IMR-90 (cell line): ENCODE results near the gene LCK. TPM values are rescaled to one million over a fixed set of nuclear protein-coding genes. Genes with fewer than 3 reads are reported as not detected.

ENCODE experiments used
- ATAC-seq: fragments of 200-7000 bp; cut with Tn5 transposase; 2 replicates; pipeline ENCODE4 v1.9.1; 2020; ENCODE audit warnings: low read depth, mild to moderate bottlenecking, moderate library complexity
- BruUV-seq: library from RNA; stranded (reverse); fragments of 400-500 nt; replicated peaks from 2 replicates; lab custom pipeline; 2021; lab: Mats Ljungman, UMichigan
- CTCF ChIA-PET: fragments of 300-600 bp; formaldehyde crosslinking; extraction: SDS; loops from one replicate; lab custom pipeline; 2021; ENCODE audit warnings: antibody characterized with exemption; lab: Yijun Ruan, JAX
- POLR2A ChIA-PET: fragments of 300-600 bp; sonication (Branson Sonifier 250); formaldehyde crosslinking; loops from one replicate; lab custom pipeline; 2022; ENCODE audit warnings: antibody characterized with exemption; ENCODE audit not compliant: unreplicated experiment; lab: Charles Lee
- DNase-seq: peaks from one replicate; pipeline ENCODE4 v3.0.0; 2013
- H2AFZ ChIP-seq: replicated peaks from 2 replicates; pipeline ENCODE3; 2013; ENCODE audit warnings: low read length, mild to moderate bottlenecking; ENCODE audit not compliant: poor library complexity
- H2AK5ac ChIP-seq: 2 replicates; pipeline ENCODE4 v1.6.1; 2013; ENCODE audit warnings: low read depth, low read length, inconsistent platforms
- H2AK9ac ChIP-seq: replicated peaks from 2 replicates; pipeline ENCODE3; 2013; ENCODE audit warnings: mild to moderate bottlenecking, low read depth, low read length, moderate library complexity; ENCODE audit not compliant: poor library complexity
- H2BK120ac ChIP-seq: 2 replicates; pipeline ENCODE4 v1.6.1; 2013; ENCODE audit warnings: low read depth, low read length, inconsistent platforms
- H2BK15ac ChIP-seq: 3 replicates; pipeline ENCODE4 v1.6.1; 2013; ENCODE audit warnings: low read depth, low read length, inconsistent platforms
- H2BK20ac ChIP-seq: 2 replicates; pipeline ENCODE4 v1.6.1; 2013; ENCODE audit warnings: low read depth, mild to moderate bottlenecking, inconsistent platforms, low read length, moderate library complexity
- H2BK5ac ChIP-seq: 2 replicates; pipeline ENCODE4 v1.6.1; 2013; ENCODE audit warnings: mild to moderate bottlenecking, low read depth, low read length, inconsistent platforms; ENCODE audit not compliant: poor library complexity, severe bottlenecking
- H3K14ac ChIP-seq: replicated peaks from 2 replicates; pipeline ENCODE4 v1.6.1; 2013; ENCODE audit warnings: low read depth, low read length, inconsistent platforms
- H3K18ac ChIP-seq: 2 replicates; pipeline ENCODE4 v1.6.1; 2013; ENCODE audit warnings: low read depth, low read length, control low read depth
- H3K23ac ChIP-seq: 2 replicates; pipeline ENCODE4 v1.6.1; 2013; ENCODE audit warnings: low read depth, low read length, inconsistent platforms
- H3K27ac ChIP-seq: 2 replicates; pipeline ENCODE4 v1.5.1; 2013; ENCODE audit warnings: mild to moderate bottlenecking, control low read depth, low read length; ENCODE audit not compliant: insufficient read depth
- H3K27me3 ChIP-seq: 2 replicates; pipeline ENCODE4 v1.6.1; 2013; ENCODE audit warnings: low read length; ENCODE audit not compliant: control insufficient read depth, insufficient read depth
- H3K36me3 ChIP-seq: 2 replicates; pipeline ENCODE4 v1.6.1; 2013; ENCODE audit warnings: low read length, mixed read lengths; ENCODE audit not compliant: control insufficient read depth, insufficient read depth
- H3K4ac ChIP-seq: 2 replicates; pipeline ENCODE4 v1.6.1; 2013; ENCODE audit warnings: low read depth, low read length, inconsistent platforms
- H3K4me1 ChIP-seq: 2 replicates; pipeline ENCODE4 v1.6.1; 2013; ENCODE audit warnings: low read length, mixed read lengths; ENCODE audit not compliant: control insufficient read depth, insufficient read depth
- H3K4me2 ChIP-seq: 2 replicates; pipeline ENCODE4 v1.6.1; 2013; ENCODE audit warnings: low read depth, mild to moderate bottlenecking, control low read depth, low read length, moderate library complexity
- H3K4me3 ChIP-seq: 2 replicates; pipeline ENCODE4 v1.5.1; 2013; ENCODE audit warnings: low read depth, mild to moderate bottlenecking, control low read depth, low read length, moderate library complexity; ENCODE audit not compliant: insufficient read depth
- H3K56ac ChIP-seq: 2 replicates; pipeline ENCODE4 v1.6.1; 2013; ENCODE audit warnings: low read length, inconsistent platforms; ENCODE audit not compliant: insufficient read depth; ENCODE audit errors: extremely low read depth
- H3K79me1 ChIP-seq, 2 experiments: 2 replicates each; pipeline ENCODE4 v1.6.1; 2013; ENCODE audit warnings: low read length in 2 of 2, inconsistent platforms in 1 of 2, low read depth in 1 of 2
- H3K9ac ChIP-seq: 2 replicates; pipeline ENCODE4 v1.6.1; 2013; ENCODE audit warnings: low read depth, low read length, control low read depth
- H3K9me1 ChIP-seq: 2 replicates; pipeline ENCODE4 v1.6.1; 2013; ENCODE audit warnings: low read length, inconsistent platforms; ENCODE audit not compliant: insufficient read depth
- H3K9me3 ChIP-seq: 2 replicates; pipeline ENCODE4 v1.6.1; 2013; ENCODE audit warnings: low read length; ENCODE audit not compliant: control insufficient read depth, insufficient read depth
- H4K20me1 ChIP-seq: 2 replicates; pipeline ENCODE4 v1.6.1; 2013; ENCODE audit warnings: low read length, inconsistent platforms; ENCODE audit not compliant: insufficient read depth
- H4K5ac ChIP-seq: 2 replicates; pipeline ENCODE4 v1.6.1; 2013; ENCODE audit warnings: mild to moderate bottlenecking, low read depth, low read length, control low read depth
- H4K8ac ChIP-seq, 2 experiments: 2 replicates each; pipeline ENCODE4 v1.6.1; 2013; ENCODE audit warnings: low read depth in 2 of 2, low read length in 2 of 2, control low read depth in 1 of 2, inconsistent platforms in 1 of 2
- H4K91ac ChIP-seq: 2 replicates; pipeline ENCODE4 v1.6.1; 2013; ENCODE audit warnings: low read depth, low read length, inconsistent platforms; ENCODE audit not compliant: insufficient read depth
- FOS ChIP-seq: fragments of 150-350 bp; IDR thresholded peaks from 2 replicates; pipeline ENCODE4 v1.6.1; 2016; ENCODE audit warnings: low read depth, low read length
- MAFK ChIP-seq: IDR thresholded peaks from 2 replicates; pipeline ENCODE4 v1.6.1; 2012; ENCODE audit warnings: low read depth, low read length, improper control_type of control experiment
- MAZ ChIP-seq: IDR thresholded peaks from 2 replicates; pipeline ENCODE4 v1.6.1; 2012; ENCODE audit warnings: low read depth, mild to moderate bottlenecking, low read length, improper control_type of control experiment, moderate library complexity, borderline replicate concordance
- MXI1 ChIP-seq: IDR thresholded peaks from 2 replicates; pipeline ENCODE4 v1.6.1; 2012; ENCODE audit warnings: low read depth, mild to moderate bottlenecking, low read length, moderate library complexity, borderline replicate concordance
- POLR2A ChIP-seq: IDR thresholded peaks from 2 replicates; pipeline ENCODE4 v1.6.1; 2012; ENCODE audit warnings: mild to moderate bottlenecking, low read depth, low read length
- RAD21 ChIP-seq: IDR thresholded peaks from 2 replicates; pipeline ENCODE4 v1.6.1; 2012; ENCODE audit warnings: low read length, improper control_type of control experiment
- USF2 ChIP-seq: fragments of 150-350 bp; IDR thresholded peaks from 2 replicates; pipeline ENCODE4 v1.6.1; 2017; ENCODE audit warnings: mild to moderate bottlenecking, antibody characterized with exemption, low read length, low read depth
- WGBS, 2 experiments: methylation state at CpG; one replicate each; pipeline versions ENCODE4 v1.1.5 to v1.1.7; 2013; ENCODE audit warnings: missing lambda C conversion rate in 2 of 2; ENCODE audit not compliant: insufficient read length in 1 of 2; ENCODE audit errors: extremely low coverage in 2 of 2; 5-methylcytosine and 5-hydroxymethylcytosine counted together
- dilution Hi-C: fragments of 300-500 bp; cut with HindIII; formaldehyde crosslinking; loops from one replicate; pipeline ENCODE4 v1.14.3; 2018; ENCODE audit warnings: low sequenced_read_pairs; ENCODE audit not compliant: unreplicated experiment
- in situ Hi-C: fragments of 300-500 bp; cut with MboI; formaldehyde crosslinking; loops from 3 replicates; pipeline ENCODE4 v1.14.3; 2019; ENCODE audit warnings: low sequenced_read_pairs, inconsistent platforms, mixed read lengths
- intact Hi-C: fragments of 100-400 bp; cut with micrococcal nuclease; formaldehyde crosslinking; loops from 2 replicates; pipeline ENCODE4 v1.10.0; 2022
- polyA plus RNA-seq, 3 experiments: library from polyadenylated mRNA; depleted of rRNA; stranded (reverse); fragments of >200 nt; gene quantifications; 2 replicates each; pipeline ENCODE4 v1.2.3, GENCODE V29; 2012; ENCODE audit warnings: low replicate concordance in 1 of 3
- total RNA-seq: library from RNA; depleted of rRNA; stranded (reverse); fragments of >200 nt; gene quantifications from 2 replicates; pipeline ENCODE4 v1.2.3, GENCODE V29; 2012

The LCK gene
- total and polyA plus RNA-seq, 2 of the 4 experiments (the other 2 are of a cell fraction), result not detected

- TF ChIP-seq MXI1 (no peak), FOS (no peak), MAFK (no peak), RAD21 (no peak)
Observed at GRCh38 chr1:32242341-32242851, 8.7 kb upstream of the LCK start (continued).

GRCh38 chr1:32246888-32247273 is 4.2 kb upstream of the LCK start, which contains the start of gene FAM167B:
Gene FAM167B, plus strand, starts transcription at chr1:32247222. Its CDS starts 200 bp downstream, at chr1:32247422.
- DNase-seq (peak; percentile 71), ATAC-seq (peak; percentile 60)
- Histone ChIP-seq H4K5ac (peak within 1 kb of the TSS; percentile 55; the same call in 1 of the 2 replicates), H3K14ac (peak within 1 kb of the TSS; percentile 76; the same call in 1 of the 2 replicates), H2AFZ (peak within 1 kb of the TSS; percentile 84), H3K56ac (no peak within 1 kb of the TSS), H3K9me3 (no peaks in the 10 kb centered on the region), H4K20me1 (no peaks in the 10 kb centered on the region), H2AK9ac (peak within 1 kb of the TSS; percentile 89), H3K36me3 (no peaks in the 10 kb centered on the region), H3K27me3 (no peaks in the 10 kb centered on the region), H3K79me1 (peaks cover 0 to 8% of the 10 kb centered on the region in 2 experiments; a peak in 2 of 4 replicates), H3K23ac (no peak within 1 kb of the TSS), H3K9me1 (peaks cover 16% of the 10 kb centered on the region), H4K91ac (peak within 1 kb of the TSS; percentile 72), H4K8ac (peak within 1 kb of the TSS; percentile 58 to 70; a peak in 3 of 4 replicates), H2BK120ac (peak within 1 kb of the TSS; percentile 86), H3K27ac (peak within 1 kb of the TSS; percentile 54; the same call in 1 of the 2 replicates), H3K4ac (peak within 1 kb of the TSS; percentile 94), H2BK5ac (peak within 1 kb of the TSS; percentile 42), H2BK15ac (peak within 1 kb of the TSS; percentile 81; the same call in 1 of the 3 replicates), H3K4me1 (peaks cover 18% of the 10 kb centered on the region), H3K18ac (peak within 1 kb of the TSS; percentile 45), H3K4me2 (no peak within 1 kb of the TSS), H3K4me3 (no peak within 1 kb of the TSS), H3K9ac (no peak within 1 kb of the TSS), H2AK5ac (peak within 1 kb of the TSS; percentile 80), H2BK20ac (peak within 1 kb of the TSS; percentile 84)
- BruUV-seq, result no TSS peak
- in situ Hi-C loops (no loop called here), intact Hi-C loops (no loop called here), dilution Hi-C loops (no loop called here)
- TF ChIP-seq MAZ (peak; percentile 63; the same call in 1 of the 2 replicates), POLR2A (no peak), USF2 (peak; percentile 54; the same call in 1 of the 2 replicates)
- CTCF ChIA-PET, result interaction anchor here (1.1 kb wide), 1 partner anchor 77 kb away, joined by 3 read pairs; no protein-coding TSS in a partner anchor
- POLR2A ChIA-PET, result interaction anchor here (0.6 kb wide), 2 partner anchors 21 to 70 kb away, joined by 3 to 5 read pairs; no protein-coding TSS in a partner anchor
- 37% methylated on average over 2 of the region's 3 CpGs; no CpG with 5 or more reads in 1 of the 2 experiments for WGBS, 2 experiments
